ENCODE data around the gene ELK1.

- TF ChIP-seq GATA2 (IDR thresholded peaks at IDR 0.05; ENCODE audit: low read depth, low read length) (no peak), GATA3 (IDR thresholded peaks at IDR 0.05; ENCODE audit: low read depth, low read length) (no peak)
These were observed 17.7 kb downstream of the ELK1 start for GRCh38 chrX:47632666-47633065.
